CD4-positive, alpha-beta T cell (primary cell): Measurements from ENCODE around the gene KLHL30. TPM values are rescaled to one million over a fixed set of nuclear protein-coding genes. Genes with fewer than 3 reads are reported as not detected.

Experiments
- ATAC-seq: fragments of 200-7000 bp; cut with Tn5 transposase; one replicate; pipeline ENCODE4 v1.10.0; 2022; ENCODE audit warnings: mild to moderate bottlenecking; ENCODE audit not compliant: poor library complexity
- CTCF ChIA-PET: fragments of 350-600 bp; sonication (Branson Sonifier 250); formaldehyde crosslinking; loops from one replicate; lab custom pipeline; 2021; ENCODE audit warnings: antibody characterized with exemption, inconsistent platforms; lab: Charles Lee
- POLR2A ChIA-PET: fragments of 350-600 bp; sonication (Branson Sonifier 250); formaldehyde crosslinking; loops from one replicate; lab custom pipeline; 2021; ENCODE audit warnings: antibody characterized with exemption, inconsistent platforms; lab: Charles Lee
- DNase-seq, 14 experiments: peaks; one replicate each; pipeline ENCODE4 v3.0.0-alpha.2; 2013 to 2020; ENCODE audit warnings: mixed read lengths in 2 of 14
- H3K27ac ChIP-seq, 2 donors: one replicate each; pipeline versions ENCODE4 v1.5.1 to v1.7.0; 2013; ENCODE audit warnings: low read length in 2 of 2, low read depth in 1 of 2, mild to moderate bottlenecking in 1 of 2
- H3K27me3 ChIP-seq, 2 experiments: 1 replicate in 1 of 2; 2 replicates in 1 of 2; pipeline versions ENCODE4 v1.6.1 to v1.7.0; 2013; ENCODE audit warnings: low read length in 2 of 2, control low read depth in 1 of 2, mild to moderate bottlenecking in 1 of 2, moderate library complexity in 1 of 2; ENCODE audit not compliant: insufficient read depth in 2 of 2, control insufficient read depth in 1 of 2
- H3K36me3 ChIP-seq: one replicate; pipeline ENCODE4 v1.6.1; 2013; ENCODE audit warnings: low read length, control low read depth; ENCODE audit not compliant: insufficient read depth
- H3K4me1 ChIP-seq: one replicate; pipeline ENCODE4 v1.6.1; 2013; ENCODE audit warnings: low read length, control low read depth; ENCODE audit not compliant: insufficient read depth
- H3K4me3 ChIP-seq: one replicate; pipeline ENCODE4 v1.5.1; 2013; ENCODE audit warnings: mild to moderate bottlenecking, low read length, moderate library complexity
- H3K9me3 ChIP-seq, 2 experiments: 1 replicate in 1 of 2; 2 replicates in 1 of 2; pipeline versions ENCODE4 v1.6.1 to v1.7.0; 2013; ENCODE audit warnings: low read length in 2 of 2, mild to moderate bottlenecking in 2 of 2, control low read depth in 1 of 2, moderate library complexity in 1 of 2; ENCODE audit not compliant: control insufficient read depth in 1 of 2, insufficient read depth in 1 of 2
- H3K27ac Mint-ChIP-seq: one replicate; pipeline ENCODE4 v1.8.0; 2020; ENCODE audit warnings: mixed read lengths
- H3K27me3 Mint-ChIP-seq: one replicate; pipeline ENCODE4 v1.8.0; 2021; ENCODE audit warnings: mixed read lengths
- H3K36me3 Mint-ChIP-seq: one replicate; pipeline ENCODE4 v1.8.0; 2021; ENCODE audit warnings: low read depth, mixed read lengths
- H3K4me1 Mint-ChIP-seq: one replicate; pipeline ENCODE4 v1.8.0; 2021; ENCODE audit warnings: low read depth, mixed read lengths
- H3K4me3 Mint-ChIP-seq: one replicate; pipeline ENCODE4 v1.8.0; 2020; ENCODE audit warnings: mild to moderate bottlenecking, mixed read lengths
- H3K9me3 Mint-ChIP-seq: one replicate; pipeline ENCODE4 v1.8.0; 2020; ENCODE audit warnings: mixed read lengths
- intact Hi-C, 2 experiments: fragments of 100-400 bp; cut with DNase I in 1 of 2; cut with micrococcal nuclease in 1 of 2; formaldehyde crosslinking; loops; one replicate each; pipeline versions ENCODE4 v1.15.1 to v1.9.0; 2023 to 2025; cut with DNase I, micrococcal nuclease
- total RNA-seq, 174 experiments: library from RNA in 2 of 174; stranded (reverse) in 2 of 174; gene quantifications; one replicate each; pipeline ENCODE4 v1.2.3 and lab custom pipeline; 2021 to 2026
- TF ChIP-seq, protein P1 (sequence below): fragments of 200-600 bp; IDR thresholded peaks from one replicate; pipeline ENCODE4 v1.8.0; 2022; ENCODE audit warnings: antibody characterized with exemption, mild to moderate bottlenecking

The KLHL30 gene
- total RNA-seq, 2 experiments from 2014 or later: not detected

- DNase-seq: no peak
- H3K4me3 Mint-ChIP-seq: no peak overlapping the region
- H3K4me1 Mint-ChIP-seq: no peaks in the 10 kb centered on the region
- Histone ChIP-seq H3K9me3 (peaks cover 0 to 6% of the 10 kb centered on the region in 2 experiments), H3K27me3 (no peaks in the 10 kb centered on the region), H3K4me1 (no peaks in the 10 kb centered on the region), H3K4me3 (no peak overlapping the region), H3K27ac (no peak overlapping the region), H3K36me3 (no peaks in the 10 kb centered on the region)
- TF ChIP-seq, protein P1, sequence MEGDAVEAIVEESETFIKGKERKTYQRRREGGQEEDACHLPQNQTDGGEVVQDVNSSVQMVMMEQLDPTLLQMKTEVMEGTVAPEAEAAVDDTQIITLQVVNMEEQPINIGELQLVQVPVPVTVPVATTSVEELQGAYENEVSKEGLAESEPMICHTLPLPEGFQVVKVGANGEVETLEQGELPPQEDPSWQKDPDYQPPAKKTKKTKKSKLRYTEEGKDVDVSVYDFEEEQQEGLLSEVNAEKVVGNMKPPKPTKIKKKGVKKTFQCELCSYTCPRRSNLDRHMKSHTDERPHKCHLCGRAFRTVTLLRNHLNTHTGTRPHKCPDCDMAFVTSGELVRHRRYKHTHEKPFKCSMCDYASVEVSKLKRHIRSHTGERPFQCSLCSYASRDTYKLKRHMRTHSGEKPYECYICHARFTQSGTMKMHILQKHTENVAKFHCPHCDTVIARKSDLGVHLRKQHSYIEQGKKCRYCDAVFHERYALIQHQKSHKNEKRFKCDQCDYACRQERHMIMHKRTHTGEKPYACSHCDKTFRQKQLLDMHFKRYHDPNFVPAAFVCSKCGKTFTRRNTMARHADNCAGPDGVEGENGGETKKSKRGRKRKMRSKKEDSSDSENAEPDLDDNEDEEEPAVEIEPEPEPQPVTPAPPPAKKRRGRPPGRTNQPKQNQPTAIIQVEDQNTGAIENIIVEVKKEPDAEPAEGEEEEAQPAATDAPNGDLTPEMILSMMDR: no peak
- no peak overlapping the region for H3K27ac Mint-ChIP-seq
- H3K36me3 Mint-ChIP-seq: no peaks in the 10 kb centered on the region
- ChIA-PET POLR2A (no interaction called here), CTCF (no interaction called here)
- no peak for ATAC-seq
- H3K27me3 Mint-ChIP-seq: no peaks in the 10 kb centered on the region
- intact Hi-C loops: no loop called here
- H3K9me3 Mint-ChIP-seq: no peaks in the 10 kb centered on the region
These were observed 14.4 kb upstream of the KLHL30 start for GRCh38 chr2:238123991-238124470.

- H3K9me3 Mint-ChIP-seq: no peaks in the 10 kb centered on the region
- DNase-seq: no peak
- ChIA-PET POLR2A (no interaction called here), CTCF (no interaction called here)
- no peak overlapping the region for H3K27ac ChIP-seq
- intact Hi-C loops: no loop called here
- H3K27me3 ChIP-seq: no peaks in the 10 kb centered on the region
- TF ChIP-seq, protein P1: no peak
- no peak overlapping the region for H3K4me3 Mint-ChIP-seq
- H3K27ac Mint-ChIP-seq: no peak overlapping the region
- no peaks in the 10 kb centered on the region for H3K36me3 ChIP-seq
- H3K36me3 Mint-ChIP-seq: no peaks in the 10 kb centered on the region
- H3K4me1 Mint-ChIP-seq: no peaks in the 10 kb centered on the region
- H3K27me3 Mint-ChIP-seq: no peaks in the 10 kb centered on the region
- H3K9me3 ChIP-seq: peaks cover 0 to 6% of the 10 kb centered on the region in 2 experiments
- no peak overlapping the region for H3K4me3 ChIP-seq
- no peak for ATAC-seq
- H3K4me1 ChIP-seq: no peaks in the 10 kb centered on the region
These were observed 13.9 kb upstream of the KLHL30 start for GRCh38 chr2:238124488-238125126.

- no peaks in the 10 kb centered on the region for H3K36me3 ChIP-seq
- Mint-ChIP-seq H3K9me3 (no peaks in the 10 kb centered on the region), H3K27ac (no peak overlapping the region), H3K36me3 (no peaks in the 10 kb centered on the region), H3K27me3 (no peaks in the 10 kb centered on the region), H3K4me1 (no peaks in the 10 kb centered on the region), H3K4me3 (no peak overlapping the region)
- DNase-seq (no peak), ATAC-seq (no peak)
- CTCF ChIA-PET: no interaction called here
- H3K4me1 ChIP-seq: no peaks in the 10 kb centered on the region
- H3K4me3 ChIP-seq: no peak overlapping the region
- peaks cover 0 to 6% of the 10 kb centered on the region in 2 experiments for H3K9me3 ChIP-seq
- intact Hi-C loops: no loop called here
- H3K27me3 ChIP-seq: no peaks in the 10 kb centered on the region
- POLR2A ChIA-PET: no interaction called here
- TF ChIP-seq, protein P1: no peak
- no peak overlapping the region for H3K27ac ChIP-seq
These were observed 13.2 kb upstream of the KLHL30 start for GRCh38 chr2:238125127-238125885.
